GM12874 (cell line): ENCODE results near the gene EPHA2.

Source experiments
- TF ChIP-seq, protein P1 (sequence below): IDR thresholded peaks from 2 replicates; pipeline ENCODE4 v1.5.1; 2011; ENCODE audit warnings: low read depth, mild to moderate bottlenecking, control low read depth, low read length, moderate library complexity; ENCODE audit not compliant: insufficient read depth

EPHA2 gene

DNA sequence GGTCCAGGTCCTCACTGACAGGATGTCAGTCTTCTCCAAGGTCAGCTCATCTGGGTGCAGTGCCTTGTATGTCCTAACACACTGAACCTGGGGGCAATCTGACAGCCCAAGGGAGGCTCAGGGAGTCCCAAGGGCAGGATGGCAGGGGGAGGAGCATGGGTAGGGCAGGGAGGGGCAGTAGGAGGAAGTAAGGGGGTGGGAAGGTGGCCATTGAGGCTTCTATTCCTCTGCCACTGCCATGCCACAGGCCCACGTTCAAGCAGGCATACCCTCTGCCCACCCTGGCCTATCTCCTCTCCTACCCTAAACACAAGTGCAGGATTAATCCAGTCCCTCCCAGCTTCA lies 43.3 kb upstream of the EPHA2 start:
- TF ChIP-seq, protein P1, sequence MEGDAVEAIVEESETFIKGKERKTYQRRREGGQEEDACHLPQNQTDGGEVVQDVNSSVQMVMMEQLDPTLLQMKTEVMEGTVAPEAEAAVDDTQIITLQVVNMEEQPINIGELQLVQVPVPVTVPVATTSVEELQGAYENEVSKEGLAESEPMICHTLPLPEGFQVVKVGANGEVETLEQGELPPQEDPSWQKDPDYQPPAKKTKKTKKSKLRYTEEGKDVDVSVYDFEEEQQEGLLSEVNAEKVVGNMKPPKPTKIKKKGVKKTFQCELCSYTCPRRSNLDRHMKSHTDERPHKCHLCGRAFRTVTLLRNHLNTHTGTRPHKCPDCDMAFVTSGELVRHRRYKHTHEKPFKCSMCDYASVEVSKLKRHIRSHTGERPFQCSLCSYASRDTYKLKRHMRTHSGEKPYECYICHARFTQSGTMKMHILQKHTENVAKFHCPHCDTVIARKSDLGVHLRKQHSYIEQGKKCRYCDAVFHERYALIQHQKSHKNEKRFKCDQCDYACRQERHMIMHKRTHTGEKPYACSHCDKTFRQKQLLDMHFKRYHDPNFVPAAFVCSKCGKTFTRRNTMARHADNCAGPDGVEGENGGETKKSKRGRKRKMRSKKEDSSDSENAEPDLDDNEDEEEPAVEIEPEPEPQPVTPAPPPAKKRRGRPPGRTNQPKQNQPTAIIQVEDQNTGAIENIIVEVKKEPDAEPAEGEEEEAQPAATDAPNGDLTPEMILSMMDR, result no peak

DNA sequence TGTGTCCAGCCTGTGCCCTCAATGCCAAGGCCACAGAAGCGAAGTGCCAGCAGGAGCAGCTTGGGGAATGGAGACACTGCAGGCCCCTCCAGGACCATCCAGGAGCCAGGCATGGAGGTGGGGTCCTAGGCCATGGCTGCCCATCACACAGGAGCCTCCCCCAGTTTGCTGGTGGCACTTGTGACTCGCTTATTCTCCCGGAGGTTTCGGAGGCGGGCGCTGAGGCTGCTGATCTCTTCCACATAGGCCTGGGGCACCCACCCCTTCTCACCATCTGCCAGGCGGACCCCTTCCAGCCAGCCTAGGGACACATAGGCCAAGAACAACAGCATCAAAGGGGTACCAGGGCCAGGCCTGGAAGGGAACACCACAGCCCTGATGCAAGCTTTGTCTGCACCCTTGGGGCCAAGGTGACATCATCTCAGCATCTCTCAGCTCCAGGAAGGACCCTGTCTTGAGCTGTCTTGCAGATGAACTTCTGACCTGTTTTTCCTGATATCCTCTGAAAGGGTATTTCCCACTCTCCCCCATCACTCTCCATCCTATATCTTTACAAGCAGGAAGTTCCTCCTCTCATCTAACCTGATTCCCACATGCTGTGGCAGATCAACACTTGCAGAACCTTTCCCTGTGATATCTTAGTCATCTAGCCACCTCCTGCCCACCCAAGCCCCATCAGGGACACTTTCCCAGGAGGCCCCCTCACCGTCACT lies 42.7 kb upstream of the EPHA2 start:
- TF ChIP-seq, protein P1, result no peak

DNA sequence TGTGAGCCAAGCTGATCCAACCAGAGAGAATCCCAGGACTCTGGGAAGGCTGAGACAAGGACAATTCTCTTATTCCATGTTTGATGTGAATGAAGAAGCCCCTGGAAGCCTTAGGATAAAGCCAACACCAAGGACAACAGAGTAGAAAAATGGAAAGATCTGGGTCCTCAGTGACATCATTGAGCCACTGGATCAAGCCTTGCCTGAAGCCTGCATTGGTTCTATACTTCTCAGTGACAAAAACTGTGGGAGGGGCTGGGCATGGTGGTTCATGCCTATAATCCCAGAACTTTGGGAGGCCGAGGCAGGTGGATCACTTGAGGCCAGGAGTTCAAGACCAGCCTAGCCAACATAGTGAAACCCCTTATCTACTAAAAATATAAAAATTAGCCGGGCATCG lies 41.0 kb upstream of the EPHA2 start:
- TF ChIP-seq, protein P1, result no peak

DNA sequence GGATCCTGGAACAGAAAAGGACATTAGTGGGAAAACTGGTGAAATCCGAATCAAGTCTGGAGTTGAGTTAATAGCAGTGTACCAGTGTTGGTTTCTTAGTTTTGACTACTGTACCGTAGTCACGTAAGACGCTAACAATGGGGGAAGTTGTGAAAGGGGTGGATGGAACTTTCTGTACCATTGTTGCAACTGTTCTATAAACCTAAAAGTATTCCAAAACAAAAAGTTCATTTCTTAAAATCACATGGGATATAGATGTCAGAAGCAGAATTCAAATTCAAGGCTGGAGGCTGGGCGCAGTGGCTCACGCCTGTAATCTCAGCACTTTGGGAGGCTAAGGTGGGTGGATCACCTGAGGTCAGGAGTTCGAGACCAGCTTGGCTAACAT lies 39.6 kb upstream of the EPHA2 start:
- TF ChIP-seq, protein P1, result no peak

DNA sequence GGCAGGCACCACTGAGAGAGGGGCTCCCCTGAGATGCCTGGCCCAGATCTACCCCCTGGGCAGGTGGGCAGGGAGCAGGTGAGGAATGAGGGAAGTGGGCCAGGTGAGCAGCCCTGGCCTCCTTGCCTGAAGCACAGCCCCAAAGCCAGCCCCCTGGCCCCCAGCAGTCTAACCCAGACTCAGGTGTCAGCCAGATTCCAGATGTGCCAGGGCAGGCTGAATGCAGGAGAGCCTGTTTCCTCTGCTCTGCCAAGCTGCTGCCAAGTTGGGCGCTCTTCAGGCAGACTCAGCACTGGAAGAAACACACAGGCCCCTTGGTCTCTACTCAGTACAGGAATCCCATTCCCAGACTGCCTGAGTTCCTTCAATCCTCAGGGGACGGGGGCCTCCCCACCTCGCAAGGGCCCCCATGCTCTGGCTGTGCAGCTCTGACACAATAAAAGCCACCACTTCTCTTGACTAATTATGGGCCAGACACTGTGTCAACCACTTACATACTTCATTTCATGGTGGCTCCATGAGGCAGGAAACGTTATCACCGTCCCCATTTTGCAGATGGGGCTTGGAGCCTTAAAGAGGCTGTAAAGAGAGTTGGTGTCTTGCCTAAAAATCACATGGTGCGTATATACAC lies 36.2 kb upstream of the EPHA2 start:
- TF ChIP-seq, protein P1, result no peak

DNA sequence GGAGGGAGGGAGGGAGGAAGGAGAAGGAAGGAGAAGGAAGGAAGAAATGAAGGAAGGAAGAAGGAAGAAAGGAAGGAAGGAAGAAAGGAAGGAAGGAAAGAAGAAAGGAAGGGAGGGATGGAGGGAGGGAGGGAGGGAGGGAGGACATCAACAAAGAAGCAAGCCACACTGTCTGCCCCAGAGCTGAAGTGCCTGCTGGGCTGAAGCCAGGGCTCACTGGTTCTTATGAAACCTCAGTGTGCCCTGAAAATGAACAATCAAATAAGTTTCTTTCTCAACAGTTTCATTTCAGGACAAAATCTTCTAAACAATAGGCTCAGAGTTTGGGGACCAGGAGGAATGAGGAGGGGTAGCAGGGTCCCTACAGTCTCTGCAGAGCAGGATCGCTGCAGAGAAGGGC lies 35.4 kb upstream of the EPHA2 start:
- TF ChIP-seq, protein P1, result no peak

DNA sequence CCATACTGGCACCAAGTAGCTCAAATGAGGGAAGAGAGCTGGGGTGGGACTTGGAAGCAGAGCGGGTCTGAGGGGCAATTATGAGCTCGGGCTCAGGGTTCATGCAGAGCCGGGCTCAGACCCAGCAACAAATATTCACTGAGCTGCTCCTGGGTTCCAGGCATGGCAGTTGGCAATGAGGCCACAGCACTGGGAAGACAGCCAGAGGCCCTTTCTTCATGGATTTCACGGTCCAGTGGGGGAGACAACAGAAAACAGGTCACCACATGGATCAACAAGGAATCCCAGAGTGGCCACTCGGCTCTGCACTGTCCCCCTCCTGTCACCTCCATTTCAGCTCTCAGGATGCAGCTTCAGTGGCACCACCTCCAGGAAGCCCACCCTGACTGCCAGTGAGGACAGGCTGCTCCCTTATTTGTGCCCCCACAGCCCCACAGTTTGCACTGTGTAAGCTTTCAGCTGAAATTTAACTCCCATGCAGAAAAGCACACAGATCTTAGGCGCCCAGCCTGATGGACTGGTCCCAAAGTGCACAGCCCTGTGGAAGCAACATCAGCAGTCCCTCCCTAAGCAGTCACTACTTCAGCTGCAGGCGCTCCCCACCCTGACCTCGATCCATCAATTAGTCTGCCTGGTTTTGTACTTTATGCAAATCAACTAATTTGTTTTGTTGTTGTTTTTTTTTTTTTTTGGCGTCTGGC lies 34.2 kb upstream of the EPHA2 start:
- TF ChIP-seq, protein P1, result no peak
